Renal cortical epithelial cell (primary cell): ENCODE measurements around the gene FLRT1. TPM values are rescaled to one million over a fixed set of nuclear protein-coding genes. Genes with fewer than 3 reads are reported as not detected.

Source experiments
- DNase-seq: peaks from one replicate; pipeline ENCODE4 v3.0.0-alpha.2; 2011; ENCODE audit warnings: low read depth
- total RNA-seq: library from RNA; depleted of rRNA; stranded (reverse); fragments of >200 nt; gene quantifications from 2 replicates; pipeline ENCODE4 v1.2.3, GENCODE V29; 2014

FLRT1 gene
- total RNA-seq, 1 donor from 2014 or later, result 0.05 TPM

- peak; percentile 70 for DNase-seq
Observed at GRCh38 chr11:64084951-64085710, 49.4 kb downstream of the FLRT1 start.

Other genes starting within 250 kb of the FLRT1 start
- gene SPINDOC, start 222.5 kb upstream of the FLRT1 start, total RNA-seq, result 11.8 and 12.6 TPM in 2 replicates
- gene MARK2, start 196.8 kb upstream of the FLRT1 start, total RNA-seq, result 12.5 and 25.2 TPM in 2 replicates
- gene RCOR2, start 118.8 kb upstream of the FLRT1 start, total RNA-seq, result 0.35 and 1.6 TPM in 2 replicates
- gene NAA40, start 96.9 kb upstream of the FLRT1 start, total RNA-seq, result 7.1 and 25.8 TPM in 2 replicates
- gene COX8A, start 61.3 kb upstream of the FLRT1 start, total RNA-seq, result 257 and 350 TPM in 2 replicates
- 55.7 and 71.0 TPM in 2 replicates for gene OTUB1, start 49.5 kb upstream of the FLRT1 start, total RNA-seq
- gene MACROD1, start 130.2 kb downstream of the FLRT1 start, total RNA-seq, result 9.3 and 18.4 TPM in 2 replicates
- gene STIP1, start 150.2 kb downstream of the FLRT1 start, total RNA-seq, result 174 and 201 TPM in 2 replicates
- 0.17 TPM in 1 of 2 replicates, not detected in the other for gene FERMT3, start 170.8 kb downstream of the FLRT1 start, total RNA-seq
- 37.0 and 68.8 TPM in 2 replicates for gene TRPT1, start 190.3 kb downstream of the FLRT1 start, total RNA-seq
- 39.2 and 107 TPM in 2 replicates for gene NUDT22, start 190.3 kb downstream of the FLRT1 start, total RNA-seq
- 2.6 and 9.2 TPM in 2 replicates for gene DNAJC4, start 194.6 kb downstream of the FLRT1 start, total RNA-seq
- gene VEGFB, start 198.7 kb downstream of the FLRT1 start, total RNA-seq, result 6.1 and 14.7 TPM in 2 replicates
- gene FKBP2, start 205.2 kb downstream of the FLRT1 start, total RNA-seq, result 57.5 and 64.3 TPM in 2 replicates
- gene PPP1R14B, start 211.0 kb downstream of the FLRT1 start, total RNA-seq, result 131 and 369 TPM in 2 replicates
- 29.7 and 44.3 TPM in 2 replicates for gene PLCB3, start 215.6 kb downstream of the FLRT1 start, total RNA-seq
- 66.7 and 93.4 TPM in 2 replicates for gene BAD, start 248.7 kb downstream of the FLRT1 start, total RNA-seq
- gene GPR137, start 249.9 kb downstream of the FLRT1 start, total RNA-seq, result 9.9 and 18.9 TPM in 2 replicates